Gastrocnemius medialis (tissue), 4 donors: ENCODE measurements around the gene KIF18A.

Experiments
- POLR2A ChIP-seq, 2 donors: fragments of 450-650 bp; IDR thresholded peaks; one replicate each; pipeline ENCODE4 v1.6.1; 2017; ENCODE audit warnings: antibody characterized with exemption in 2 of 2, mild to moderate bottlenecking in 2 of 2, moderate library complexity in 2 of 2
- TF ChIP-seq, protein P1 (sequence below), 5 experiments: fragments of 450-650 bp in 3 of 5; fragments of 200-600 bp in 2 of 5; sonication (generic) in 2 of 5; IDR thresholded peaks in 4 of 5; conservative IDR thresholded peaks in 1 of 5; 1 replicate in 4 of 5; 2 replicates in 1 of 5; pipeline ENCODE4 v1.5.1; 2016 to 2019; ENCODE audit warnings: antibody characterized with exemption in 5 of 5, mild to moderate bottlenecking in 3 of 5, moderate library complexity in 3 of 5

DNA sequence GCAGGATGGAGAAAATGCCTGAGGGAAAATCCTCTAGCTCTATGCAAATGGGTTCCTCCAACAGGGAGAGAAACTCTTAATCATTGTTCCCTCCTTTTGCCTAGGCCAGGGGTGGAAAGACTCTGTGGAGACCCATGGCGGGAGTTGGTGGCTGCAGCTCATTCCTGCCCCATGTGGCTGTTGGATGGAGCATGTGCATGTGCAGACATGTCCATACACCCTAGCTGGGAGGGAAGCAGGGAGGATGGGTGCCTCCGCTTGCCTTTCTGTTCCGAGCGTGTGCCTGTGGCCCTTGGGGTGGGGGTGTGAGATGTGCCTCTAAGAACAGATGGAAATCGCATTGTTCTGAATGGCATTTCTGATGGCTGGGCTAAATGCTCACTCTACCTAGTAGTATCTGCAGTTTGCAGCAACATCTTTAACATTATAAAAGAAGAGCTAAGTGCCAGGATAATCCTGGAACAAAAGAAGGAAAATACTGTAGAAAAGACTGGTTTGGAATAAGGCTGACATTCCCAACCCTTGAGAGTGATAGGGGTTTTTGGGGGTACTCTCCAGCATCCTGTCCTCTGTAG lies 32.0 kb upstream of the KIF18A start:
- TF ChIP-seq POLR2A (IDR thresholded peaks at IDR 0.05) = no peak
- TF ChIP-seq, protein P1, sequence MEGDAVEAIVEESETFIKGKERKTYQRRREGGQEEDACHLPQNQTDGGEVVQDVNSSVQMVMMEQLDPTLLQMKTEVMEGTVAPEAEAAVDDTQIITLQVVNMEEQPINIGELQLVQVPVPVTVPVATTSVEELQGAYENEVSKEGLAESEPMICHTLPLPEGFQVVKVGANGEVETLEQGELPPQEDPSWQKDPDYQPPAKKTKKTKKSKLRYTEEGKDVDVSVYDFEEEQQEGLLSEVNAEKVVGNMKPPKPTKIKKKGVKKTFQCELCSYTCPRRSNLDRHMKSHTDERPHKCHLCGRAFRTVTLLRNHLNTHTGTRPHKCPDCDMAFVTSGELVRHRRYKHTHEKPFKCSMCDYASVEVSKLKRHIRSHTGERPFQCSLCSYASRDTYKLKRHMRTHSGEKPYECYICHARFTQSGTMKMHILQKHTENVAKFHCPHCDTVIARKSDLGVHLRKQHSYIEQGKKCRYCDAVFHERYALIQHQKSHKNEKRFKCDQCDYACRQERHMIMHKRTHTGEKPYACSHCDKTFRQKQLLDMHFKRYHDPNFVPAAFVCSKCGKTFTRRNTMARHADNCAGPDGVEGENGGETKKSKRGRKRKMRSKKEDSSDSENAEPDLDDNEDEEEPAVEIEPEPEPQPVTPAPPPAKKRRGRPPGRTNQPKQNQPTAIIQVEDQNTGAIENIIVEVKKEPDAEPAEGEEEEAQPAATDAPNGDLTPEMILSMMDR (IDR thresholded peaks at IDR 0.05 in 4 of 5, conservative IDR thresholded peaks at IDR 0.05 in 1 of 5) = no peak
